B cell (primary cell): ENCODE measurements around the gene NPAS2. TPM values are rescaled to one million over a fixed set of nuclear protein-coding genes. Genes with fewer than 3 reads are reported as not detected.

ENCODE experiments used
- ATAC-seq: fragments of 200-7000 bp; cut with Tn5 transposase; one replicate; pipeline ENCODE4 v1.10.0; 2021; ENCODE audit warnings: low read depth, mild to moderate bottlenecking, moderate number of reproducible peaks, moderate library complexity
- CTCF ChIA-PET: fragments of 350-600 bp; sonication (Branson Sonifier 250); formaldehyde crosslinking; loops from one replicate; lab custom pipeline; 2021; ENCODE audit warnings: antibody characterized with exemption, inconsistent platforms; lab: Charles Lee
- POLR2A ChIA-PET: fragments of 350-600 bp; sonication (Branson Sonifier 250); formaldehyde crosslinking; loops from one replicate; lab custom pipeline; 2021; ENCODE audit warnings: antibody characterized with exemption; lab: Charles Lee
- DNase-seq: peaks from one replicate; pipeline ENCODE4 v3.0.0; 2013
- H2AFZ ChIP-seq: 2 replicates; pipeline ENCODE4 v1.6.1; 2012; ENCODE audit warnings: mild to moderate bottlenecking, low read depth, low read length; ENCODE audit not compliant: insufficient read depth, poor library complexity, severe bottlenecking
- H3K27ac ChIP-seq, 2 donors: 1 replicate in 1 of 2; 2 replicates in 1 of 2; pipeline ENCODE4 v1.5.1; 2012 to 2013; ENCODE audit warnings: low read length in 2 of 2, mild to moderate bottlenecking in 2 of 2, moderate library complexity in 1 of 2
- H3K27me3 ChIP-seq, 4 experiments: fragments of 200-600 bp in 1 of 4; sonication (generic) in 1 of 4; replicated peaks in 1 of 4; 1 replicate in 2 of 4; 2 replicates in 2 of 4; pipeline versions ENCODE4 v1.6.1 to v1.7.0; 2013 to 2016; ENCODE audit warnings: low read length in 3 of 4, mild to moderate bottlenecking in 2 of 4, mixed read lengths in 1 of 4, moderate library complexity in 1 of 4; ENCODE audit not compliant: insufficient read depth in 4 of 4, control insufficient read depth in 3 of 4; ENCODE audit errors: control extremely low read depth in 1 of 4
- H3K36me3 ChIP-seq, 2 experiments: replicated peaks in 1 of 2; 1 replicate in 1 of 2; 2 replicates in 1 of 2; pipeline versions ENCODE4 v1.6.1 to v1.7.1; 2013; ENCODE audit warnings: low read length in 1 of 2; ENCODE audit not compliant: insufficient read depth in 2 of 2, control insufficient read depth in 1 of 2; ENCODE audit errors: control extremely low read depth in 1 of 2, extremely low read depth in 1 of 2
- H3K4me1 ChIP-seq, 2 donors: fragments of 200-600 bp in 1 of 2; sonication (generic) in 1 of 2; 1 replicate in 1 of 2; 2 replicates in 1 of 2; pipeline versions ENCODE4 v1.5.1 to v1.6.1; 2013 to 2017; ENCODE audit warnings: low read length in 2 of 2; ENCODE audit not compliant: control insufficient read depth in 2 of 2, insufficient read depth in 2 of 2
- H3K4me2 ChIP-seq: replicated peaks from 2 replicates; pipeline ENCODE3; 2012; ENCODE audit warnings: mild to moderate bottlenecking, low read depth, low read length; ENCODE audit not compliant: poor library complexity, severe bottlenecking
- H3K4me3 ChIP-seq, 5 experiments: fragments of 200-600 bp in 1 of 5; sonication (generic) in 1 of 5; 1 replicate in 3 of 5; 2 replicates in 2 of 5; pipeline versions ENCODE4 v1.5.1 to v1.7.0; 2011 to 2016; ENCODE audit warnings: low read length in 4 of 5, mild to moderate bottlenecking in 4 of 5, low read depth in 2 of 5, control low read depth in 1 of 5, moderate library complexity in 1 of 5; ENCODE audit not compliant: insufficient read depth in 1 of 5; ENCODE audit errors: control extremely low read depth in 1 of 5, extremely low read depth in 1 of 5
- H3K79me2 ChIP-seq: fragments of 200-600 bp; sonication (generic); one replicate; pipeline ENCODE4 v1.6.0; 2016; ENCODE audit warnings: low read length; ENCODE audit not compliant: control insufficient read depth, insufficient read depth
- H3K9ac ChIP-seq: fragments of 200-600 bp; sonication (generic); 2 replicates; pipeline ENCODE4 v1.6.1; 2017; ENCODE audit warnings: mild to moderate bottlenecking, low read length, moderate library complexity
- H3K9me3 ChIP-seq, 3 donors: one replicate each; pipeline versions ENCODE4 v1.6.1 to v1.7.1; 2013; ENCODE audit warnings: low read length in 2 of 3; ENCODE audit not compliant: control insufficient read depth in 2 of 3, insufficient read depth in 1 of 3; ENCODE audit errors: control extremely low read depth in 1 of 3
- H4K20me1 ChIP-seq: 2 replicates; pipeline ENCODE4 v1.6.0; 2012; ENCODE audit warnings: mild to moderate bottlenecking, low read length; ENCODE audit not compliant: insufficient read depth, control insufficient read depth, poor library complexity, severe bottlenecking
- H3K27ac Mint-ChIP-seq: one replicate; pipeline ENCODE4 v1.8.0; 2021; ENCODE audit warnings: mixed read lengths
- H3K27me3 Mint-ChIP-seq: one replicate; pipeline ENCODE4 v1.8.0; 2021; ENCODE audit warnings: mixed read lengths
- H3K4me1 Mint-ChIP-seq: one replicate; pipeline ENCODE4 v1.8.0; 2021; ENCODE audit warnings: mixed read lengths
- H3K4me3 Mint-ChIP-seq: one replicate; pipeline ENCODE4 v1.8.0; 2021; ENCODE audit warnings: mixed read lengths
- H3K9me3 Mint-ChIP-seq: one replicate; pipeline ENCODE4 v1.8.0; 2022; ENCODE audit warnings: mixed read lengths; ENCODE audit not compliant: insufficient read depth
- CTCF ChIP-seq: fragments of 200-600 bp; IDR thresholded peaks from one replicate; pipeline ENCODE4 v1.8.0; 2022; ENCODE audit warnings: antibody characterized with exemption, mild to moderate bottlenecking
- EZH2 ChIP-seq: IDR thresholded peaks from 2 replicates; pipeline ENCODE4 v1.6.1; 2012; ENCODE audit warnings: borderline replicate concordance, low read depth, mild to moderate bottlenecking, moderate library complexity, low read length; ENCODE audit not compliant: insufficient read depth, poor library complexity, severe bottlenecking
- WGBS: methylation state at CpG from one replicate; pipeline ENCODE4 v1.1.5; 2013; ENCODE audit warnings: missing lambda C conversion rate; ENCODE audit not compliant: insufficient coverage; 5-methylcytosine and 5-hydroxymethylcytosine counted together
- intact Hi-C: fragments of 100-400 bp; cut with micrococcal nuclease; formaldehyde crosslinking; loops from one replicate; pipeline ENCODE4 v1.10.0; 2022
- polyA plus RNA-seq: library from polyadenylated mRNA; depleted of rRNA; stranded (reverse); fragments of >200 nt; gene quantifications from 2 replicates; pipeline ENCODE4 v1.2.3, GENCODE V29; 2012
- total RNA-seq, 2 donors: library from RNA; stranded (reverse); fragments of 120-200 nt in 1 of 2; gene quantifications; 1 replicate in 1 of 2; 2 replicates in 1 of 2; pipeline versions ENCODE4 v1.2.3 to v1.2.4, GENCODE V29; 2013 to 2022

Gene NPAS2
- total and polyA plus RNA-seq, 2 donors (not counting 1 experiment from before 2014, with no cell fraction given) = not detected

DNA sequence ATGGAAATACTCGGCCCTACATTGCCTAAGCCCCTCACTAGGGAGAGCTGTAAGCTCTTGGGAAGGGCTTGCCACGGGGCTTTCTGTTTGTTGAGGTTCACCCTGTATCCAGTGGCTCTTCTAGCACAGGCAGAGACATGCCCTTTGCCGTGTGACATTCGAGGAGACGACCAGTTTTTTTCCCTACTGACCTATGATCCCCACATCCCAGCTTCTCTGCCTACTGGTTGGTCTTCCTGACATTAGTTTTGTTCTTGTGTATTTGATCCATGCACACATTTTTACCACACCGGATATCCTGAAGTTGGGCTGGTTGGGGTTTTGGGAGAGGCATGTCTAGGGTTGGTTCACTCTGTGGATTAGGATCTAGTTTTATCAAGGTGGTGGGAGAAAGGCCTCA is 69.3 kb downstream of the NPAS2 start:
- peaks cover 29% of the 10 kb centered on the region for H3K27me3 Mint-ChIP-seq
- H3K4me1 Mint-ChIP-seq = no peaks in the 10 kb centered on the region
- H3K4me2 ChIP-seq = no peak overlapping the region
- H3K4me1 ChIP-seq = no peaks in the 10 kb centered on the region
- 45% methylated on average over 2 of the region's 6 CpGs for WGBS
- H4K20me1 ChIP-seq = no peaks in the 10 kb centered on the region
- no peak overlapping the region for H3K27ac ChIP-seq
- H3K27me3 ChIP-seq = no peaks in the 10 kb centered on the region
- no peaks in the 10 kb centered on the region for H3K9me3 Mint-ChIP-seq
- H3K79me2 ChIP-seq = no peaks in the 10 kb centered on the region
- no peaks in the 10 kb centered on the region for H3K36me3 ChIP-seq
- H3K4me3 ChIP-seq = no peak overlapping the region
- POLR2A ChIA-PET = no interaction called here
- H2AFZ ChIP-seq = no peak overlapping the region
- H3K4me3 Mint-ChIP-seq = no peak overlapping the region
- no peak for ATAC-seq
- no peak overlapping the region for H3K27ac Mint-ChIP-seq
- peaks cover 0 to 4% (median 0%) of the 10 kb centered on the region in 3 donors for H3K9me3 ChIP-seq
- CTCF ChIA-PET = no interaction called here
- no peak overlapping the region for H3K9ac ChIP-seq
- no peak for DNase-seq
- intact Hi-C loops = no loop called here
- TF ChIP-seq CTCF = no peak
- TF ChIP-seq EZH2 = no peak

DNA sequence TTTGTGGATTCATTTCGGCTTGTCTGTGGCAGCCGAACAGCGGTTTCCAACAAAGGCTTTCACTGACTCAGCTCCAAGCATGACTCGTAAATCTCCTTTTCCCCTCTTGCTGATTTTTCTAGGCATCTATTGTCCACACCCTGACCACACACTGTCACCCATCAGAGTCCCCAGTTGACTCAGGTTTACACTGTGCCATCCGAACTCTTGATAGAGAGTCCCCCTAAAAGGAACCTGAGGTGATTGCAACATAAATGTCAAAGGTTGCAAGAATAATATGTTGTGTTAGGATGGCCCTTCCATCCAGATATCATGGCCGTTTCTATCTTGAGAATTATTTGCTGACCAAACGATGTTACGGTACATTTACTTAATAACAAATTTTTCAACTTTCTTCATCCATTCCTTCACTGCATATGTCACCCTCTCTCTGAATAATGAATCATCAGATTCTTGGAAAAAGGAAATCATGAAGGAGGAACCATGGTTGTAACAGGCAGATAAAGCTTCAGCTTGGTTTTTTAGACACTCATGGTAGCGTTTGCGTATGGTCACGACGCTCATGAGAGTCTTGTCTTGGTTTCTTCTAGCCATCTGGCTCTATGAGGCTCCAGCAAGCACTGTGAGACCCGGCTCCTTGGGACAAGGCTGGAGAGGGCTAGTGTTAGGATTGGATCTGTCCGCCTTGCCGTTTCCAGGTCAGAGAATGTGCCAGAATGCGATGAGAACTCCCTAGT is 72.1 kb downstream of the NPAS2 start:
- peaks cover 0 to 7% (median 0%) of the 10 kb centered on the region in 3 donors for H3K9me3 ChIP-seq
- WGBS = 71% methylated on average over 11 of the region's 16 CpGs

More for the DNA sequence above, 72.1 kb downstream of the NPAS2 start:
- Mint-ChIP-seq H3K27ac (no peak overlapping the region), H3K4me3 (no peak overlapping the region), H3K27me3 (peaks cover 23% of the 10 kb centered on the region), H3K4me1 (no peaks in the 10 kb centered on the region), H3K9me3 (no peaks in the 10 kb centered on the region)
- Histone ChIP-seq H3K79me2 (no peaks in the 10 kb centered on the region), H3K4me1 (no peaks in the 10 kb centered on the region), H3K27ac (no peak overlapping the region), H3K27me3 (no peaks in the 10 kb centered on the region), H3K4me3 (no peak overlapping the region), H2AFZ (no peak overlapping the region), H3K36me3 (no peaks in the 10 kb centered on the region), H3K9ac (no peak overlapping the region), H3K4me2 (no peak overlapping the region), H4K20me1 (no peaks in the 10 kb centered on the region)
- intact Hi-C loops = no loop called here
- ChIA-PET POLR2A (no interaction called here), CTCF (no interaction called here)
- no peak for ATAC-seq
- TF ChIP-seq CTCF (no peak), EZH2 (no peak)
- DNase-seq = no peak
